ENCODE results near the gene VASN.

- TF ChIP-seq, protein P1, sequence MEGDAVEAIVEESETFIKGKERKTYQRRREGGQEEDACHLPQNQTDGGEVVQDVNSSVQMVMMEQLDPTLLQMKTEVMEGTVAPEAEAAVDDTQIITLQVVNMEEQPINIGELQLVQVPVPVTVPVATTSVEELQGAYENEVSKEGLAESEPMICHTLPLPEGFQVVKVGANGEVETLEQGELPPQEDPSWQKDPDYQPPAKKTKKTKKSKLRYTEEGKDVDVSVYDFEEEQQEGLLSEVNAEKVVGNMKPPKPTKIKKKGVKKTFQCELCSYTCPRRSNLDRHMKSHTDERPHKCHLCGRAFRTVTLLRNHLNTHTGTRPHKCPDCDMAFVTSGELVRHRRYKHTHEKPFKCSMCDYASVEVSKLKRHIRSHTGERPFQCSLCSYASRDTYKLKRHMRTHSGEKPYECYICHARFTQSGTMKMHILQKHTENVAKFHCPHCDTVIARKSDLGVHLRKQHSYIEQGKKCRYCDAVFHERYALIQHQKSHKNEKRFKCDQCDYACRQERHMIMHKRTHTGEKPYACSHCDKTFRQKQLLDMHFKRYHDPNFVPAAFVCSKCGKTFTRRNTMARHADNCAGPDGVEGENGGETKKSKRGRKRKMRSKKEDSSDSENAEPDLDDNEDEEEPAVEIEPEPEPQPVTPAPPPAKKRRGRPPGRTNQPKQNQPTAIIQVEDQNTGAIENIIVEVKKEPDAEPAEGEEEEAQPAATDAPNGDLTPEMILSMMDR (IDR thresholded peaks at IDR 0.05; ENCODE audit: borderline replicate concordance, extremely low read depth, low read length, poor library complexity, severe bottlenecking): no peak
- no peak for TF ChIP-seq EZH2 (IDR thresholded peaks at IDR 0.05; ENCODE audit: borderline replicate concordance, low read depth, low read length, severe bottlenecking)
Observed at GRCh38 chr16:4341250-4341649, 30.4 kb upstream of the VASN start.

Data from DND-41 (cell line).